ENCODE data around the gene LDLR. TPM values are rescaled to one million over a fixed set of nuclear protein-coding genes. Genes with fewer than 3 reads are reported as not detected.

LDLR gene
- total RNA-seq, 1 experiment from 2014 or later = 182 TPM

DNA sequence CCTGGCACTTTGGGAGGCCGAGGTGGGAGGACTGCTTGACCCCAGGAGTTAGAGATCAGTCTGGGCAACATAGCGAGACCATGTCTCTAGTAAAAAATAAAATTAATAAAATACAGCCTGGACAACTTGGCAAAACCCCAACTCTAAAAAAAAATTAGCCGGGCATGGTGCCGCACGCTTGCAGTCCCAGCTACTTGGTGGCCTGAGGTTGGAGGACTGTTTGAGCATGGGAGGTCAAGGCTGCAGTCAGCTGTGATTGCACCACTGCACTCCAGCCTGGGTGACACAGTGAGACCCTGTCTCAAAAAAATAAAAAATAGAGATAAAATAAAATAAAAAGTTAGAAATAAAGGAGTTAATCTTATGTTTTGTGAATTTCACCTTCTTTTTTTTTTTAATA is 81.9 kb downstream of the LDLR start:
- CTCF ChIA-PET = no interaction called here
- Histone ChIP-seq H3F3A (ENCODE audit: insufficient read depth, low read depth) (peaks cover 20% of the 10 kb centered on the region), H3K9me3 (ENCODE audit: insufficient read depth, low read depth) (no peaks in the 10 kb centered on the region), H3K27me3 (ENCODE audit: insufficient read depth, low read depth) (no peaks in the 10 kb centered on the region), H3K9me2 (ENCODE audit: insufficient read depth) (no peaks in the 10 kb centered on the region), H3K79me2 (ENCODE audit: low read depth) (no peaks in the 10 kb centered on the region), H3K4me2 (no peak overlapping the region), H3K36me3 (ENCODE audit: low read depth) (no peaks in the 10 kb centered on the region), H3K4me1 (replicated peaks; ENCODE audit: insufficient read depth) (peaks cover 14% of the 10 kb centered on the region; the same call in 1 of the 2 replicates), H2AFZ (no peak overlapping the region), H4K20me1 (ENCODE audit: insufficient read depth) (no peaks in the 10 kb centered on the region), H3K27ac (no peak overlapping the region), H3K4me3 (no peak overlapping the region)
- intact Hi-C loops (cut with micrococcal nuclease; ENCODE audit: unreplicated experiment) = no loop called here
- no TSS peak for BruUV-seq (replicated peaks)
- POLR2A ChIA-PET (ENCODE audit: unreplicated experiment) = no interaction called here
- TF ChIP-seq, protein P1, sequence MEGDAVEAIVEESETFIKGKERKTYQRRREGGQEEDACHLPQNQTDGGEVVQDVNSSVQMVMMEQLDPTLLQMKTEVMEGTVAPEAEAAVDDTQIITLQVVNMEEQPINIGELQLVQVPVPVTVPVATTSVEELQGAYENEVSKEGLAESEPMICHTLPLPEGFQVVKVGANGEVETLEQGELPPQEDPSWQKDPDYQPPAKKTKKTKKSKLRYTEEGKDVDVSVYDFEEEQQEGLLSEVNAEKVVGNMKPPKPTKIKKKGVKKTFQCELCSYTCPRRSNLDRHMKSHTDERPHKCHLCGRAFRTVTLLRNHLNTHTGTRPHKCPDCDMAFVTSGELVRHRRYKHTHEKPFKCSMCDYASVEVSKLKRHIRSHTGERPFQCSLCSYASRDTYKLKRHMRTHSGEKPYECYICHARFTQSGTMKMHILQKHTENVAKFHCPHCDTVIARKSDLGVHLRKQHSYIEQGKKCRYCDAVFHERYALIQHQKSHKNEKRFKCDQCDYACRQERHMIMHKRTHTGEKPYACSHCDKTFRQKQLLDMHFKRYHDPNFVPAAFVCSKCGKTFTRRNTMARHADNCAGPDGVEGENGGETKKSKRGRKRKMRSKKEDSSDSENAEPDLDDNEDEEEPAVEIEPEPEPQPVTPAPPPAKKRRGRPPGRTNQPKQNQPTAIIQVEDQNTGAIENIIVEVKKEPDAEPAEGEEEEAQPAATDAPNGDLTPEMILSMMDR (conservative IDR thresholded peaks at IDR 0.05) = no peak
- TF ChIP-seq EZH2 (IDR thresholded peaks at IDR 0.05; ENCODE audit: low read depth) = no peak
- DNase-seq = no peak

- H3K4me1 ChIP-seq (replicated peaks; ENCODE audit: insufficient read depth) = peaks cover 14% of the 10 kb centered on the region; the same call in 1 of the 2 replicates
- H3K79me2 ChIP-seq (ENCODE audit: low read depth) = no peaks in the 10 kb centered on the region
- TF ChIP-seq, protein P1 (conservative IDR thresholded peaks at IDR 0.05) = no peak
- TF ChIP-seq EZH2 (IDR thresholded peaks at IDR 0.05; ENCODE audit: low read depth) = no peak
- H2AFZ ChIP-seq = no peak overlapping the region
- H3K9me3 ChIP-seq (ENCODE audit: insufficient read depth, low read depth) = no peaks in the 10 kb centered on the region
- intact Hi-C loops (cut with micrococcal nuclease; ENCODE audit: unreplicated experiment) = no loop called here
- ChIA-PET POLR2A (ENCODE audit: unreplicated experiment) (no interaction called here), CTCF (interaction anchor here (0.5 to 0.6 kb wide), 2 partner anchors 8 to 39 kb away, joined by 3 to 11 read pairs; no protein-coding TSS in a partner anchor)
- H3K4me2 ChIP-seq = no peak overlapping the region
- H3K27ac ChIP-seq = no peak overlapping the region
- no peaks in the 10 kb centered on the region for H3K27me3 ChIP-seq (ENCODE audit: insufficient read depth, low read depth)
- H4K20me1 ChIP-seq (ENCODE audit: insufficient read depth) = no peaks in the 10 kb centered on the region
- no peak for DNase-seq
- H3F3A ChIP-seq (ENCODE audit: insufficient read depth, low read depth) = peaks cover 22% of the 10 kb centered on the region
- no peaks in the 10 kb centered on the region for H3K36me3 ChIP-seq (ENCODE audit: low read depth)
- H3K9me2 ChIP-seq (ENCODE audit: insufficient read depth) = no peaks in the 10 kb centered on the region
- no TSS peak for BruUV-seq (replicated peaks)
- no peak overlapping the region for H3K4me3 ChIP-seq
Measured at GRCh38 chr19:11172576-11172975, 83.3 kb downstream of the LDLR start.

- Histone ChIP-seq H3K36me3 (ENCODE audit: low read depth) (no peaks in the 10 kb centered on the region), H3K79me2 (ENCODE audit: low read depth) (no peaks in the 10 kb centered on the region), H3K9me3 (ENCODE audit: insufficient read depth, low read depth) (no peaks in the 10 kb centered on the region), H3K27me3 (ENCODE audit: insufficient read depth, low read depth) (no peaks in the 10 kb centered on the region), H3K4me2 (no peak overlapping the region), H3K4me1 (replicated peaks; ENCODE audit: insufficient read depth) (peaks cover 8% of the 10 kb centered on the region; the same call in 1 of the 2 replicates), H3K9me2 (ENCODE audit: insufficient read depth) (no peaks in the 10 kb centered on the region), H2AFZ (no peak overlapping the region), H3K4me3 (no peak overlapping the region), H3F3A (ENCODE audit: insufficient read depth, low read depth) (peaks cover 17% of the 10 kb centered on the region), H4K20me1 (ENCODE audit: insufficient read depth) (no peaks in the 10 kb centered on the region), H3K27ac (no peak overlapping the region)
- ChIA-PET CTCF (no interaction called here), POLR2A (ENCODE audit: unreplicated experiment) (no interaction called here)
- no peak for DNase-seq
- TF ChIP-seq, protein P1 (conservative IDR thresholded peaks at IDR 0.05) = no peak
- no peak for TF ChIP-seq EZH2 (IDR thresholded peaks at IDR 0.05; ENCODE audit: low read depth)
- BruUV-seq (replicated peaks) = no TSS peak
- intact Hi-C loops (cut with micrococcal nuclease; ENCODE audit: unreplicated experiment) = no loop called here
Measured at GRCh38 chr19:11173516-11174155, 84.4 kb downstream of the LDLR start.

Data from PC-9 (cell line).